Stimulated activated CD8-positive, alpha-beta memory T cell treated with anti-CD3 and anti-CD28 coated beads, Interleukin-12 subunit alpha, Interleukin-12 subunit beta, amount 100 ng/mL, for 24 hours (primary cell): ENCODE data around the gene CHST13.

Source experiments
- DNase-seq: peaks from one replicate; pipeline ENCODE4 v3.0.0-alpha.2; 2020; ENCODE audit errors: extremely low read depth

Gene CHST13

GRCh38 chr3:126488185-126488584, 35.8 kb upstream of the CHST13 start:
- DNase-seq: no peak

GRCh38 chr3:126488886-126489569, 34.9 kb upstream of the CHST13 start:
- DNase-seq: no peak

- DNase-seq: no peak
These were observed 33.3 kb upstream of the CHST13 start for GRCh38 chr3:126490619-126491018.

- no peak for DNase-seq
These were observed 32.5 kb upstream of the CHST13 start for GRCh38 chr3:126491221-126492013.

- DNase-seq: no peak
These were observed 30.9 kb upstream of the CHST13 start for GRCh38 chr3:126493051-126493450.

- no peak for DNase-seq
These were observed 30.2 kb upstream of the CHST13 start for GRCh38 chr3:126493739-126494138.

GRCh38 chr3:126494204-126494969, 29.6 kb upstream of the CHST13 start:
- DNase-seq: no peak

GRCh38 chr3:126494970-126495230, 29.1 kb upstream of the CHST13 start:
- DNase-seq: no peak

GRCh38 chr3:126495786-126496185, 28.2 kb upstream of the CHST13 start:
- DNase-seq: no peak

- no peak for DNase-seq
These were observed 26.8 kb upstream of the CHST13 start for GRCh38 chr3:126496894-126497850.

- DNase-seq: no peak
These were observed 26.0 kb upstream of the CHST13 start for GRCh38 chr3:126497956-126498355.

GRCh38 chr3:126498461-126498860, 25.5 kb upstream of the CHST13 start:
- no peak for DNase-seq

GRCh38 chr3:126498929-126499328, 25.0 kb upstream of the CHST13 start:
- no peak for DNase-seq

- no peak for DNase-seq
These were observed 24.6 kb upstream of the CHST13 start for GRCh38 chr3:126499401-126499800.

- DNase-seq: no peak
These were observed 23.9 kb upstream of the CHST13 start for GRCh38 chr3:126500016-126500415.

GRCh38 chr3:126501054-126501453, 22.9 kb upstream of the CHST13 start:
- no peak for DNase-seq

GRCh38 chr3:126501736-126502135, 22.2 kb upstream of the CHST13 start:
- no peak for DNase-seq

GRCh38 chr3:126502656-126503055, 21.3 kb upstream of the CHST13 start:
- DNase-seq: no peak

GRCh38 chr3:126503701-126504100, 20.3 kb upstream of the CHST13 start:
- DNase-seq: no peak

GRCh38 chr3:126507886-126508285, 16.1 kb upstream of the CHST13 start:
- DNase-seq: no peak

- DNase-seq: no peak
These were observed 15.4 kb upstream of the CHST13 start for GRCh38 chr3:126508564-126508964.
